Measurements from ENCODE around the gene MAPKBP1. TPM values are rescaled to one million over a fixed set of nuclear protein-coding genes. Genes with fewer than 3 reads are reported as not detected.

Gene MAPKBP1
- total and polyA plus RNA-seq, 2 of the 13 experiments (the other 11 are each of a cell fraction or from before 2014, with no cell fraction given) = 3.0 to 7.3 TPM

DNA sequence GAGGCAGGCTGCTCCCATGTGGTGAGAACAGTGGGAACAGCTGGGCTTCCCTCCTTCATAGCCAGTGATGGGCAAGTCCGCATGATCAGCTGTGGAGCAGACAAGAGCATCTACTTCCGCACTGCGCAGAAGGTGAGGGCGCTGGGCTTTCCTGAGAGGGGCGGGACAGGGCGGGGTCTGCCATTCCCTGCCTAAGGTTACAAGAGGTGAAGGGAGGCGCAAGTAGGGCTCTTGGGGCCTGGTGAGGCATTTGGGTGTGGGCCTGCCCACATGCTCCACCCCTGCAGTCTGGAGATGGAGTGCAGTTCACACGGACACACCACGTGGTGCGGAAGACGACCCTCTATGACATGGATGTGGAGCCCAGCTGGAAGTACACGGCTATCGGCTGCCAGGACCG, 43.0 kb downstream of the MAPKBP1 start:
- H3K27me3 ChIP-seq (ENCODE audit: control insufficient read depth in 1 of 2, insufficient read depth in 2 of 2, low read length in 2 of 2) = no peaks in the 10 kb centered on the region
- WGBS (ENCODE audit: low lambda C conversion rate) = 96% methylated on average over 12 of the region's 14 CpGs
- H2AFZ ChIP-seq (ENCODE audit: low read length) = no peak overlapping the region
- no peak for FAIRE-seq
- TF ChIP-seq DNMT3B (CRISPR knock-in tag; conservative IDR thresholded peaks at IDR 0.05) = no peak
- TF ChIP-seq, protein P1, sequence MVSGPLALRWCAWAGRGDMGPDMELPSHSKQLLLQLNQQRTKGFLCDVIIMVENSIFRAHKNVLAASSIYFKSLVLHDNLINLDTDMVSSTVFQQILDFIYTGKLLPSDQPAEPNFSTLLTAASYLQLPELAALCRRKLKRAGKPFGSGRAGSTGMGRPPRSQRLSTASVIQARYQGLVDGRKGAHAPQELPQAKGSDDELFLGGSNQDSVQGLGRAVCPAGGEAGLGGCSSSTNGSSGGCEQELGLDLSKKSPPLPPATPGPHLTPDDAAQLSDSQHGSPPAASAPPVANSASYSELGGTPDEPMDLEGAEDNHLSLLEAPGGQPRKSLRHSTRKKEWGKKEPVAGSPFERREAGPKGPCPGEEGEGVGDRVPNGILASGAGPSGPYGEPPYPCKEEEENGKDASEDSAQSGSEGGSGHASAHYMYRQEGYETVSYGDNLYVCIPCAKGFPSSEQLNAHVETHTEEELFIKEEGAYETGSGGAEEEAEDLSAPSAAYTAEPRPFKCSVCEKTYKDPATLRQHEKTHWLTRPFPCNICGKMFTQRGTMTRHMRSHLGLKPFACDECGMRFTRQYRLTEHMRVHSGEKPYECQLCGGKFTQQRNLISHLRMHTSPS (CRISPR knock-in tag; IDR thresholded peaks at IDR 0.05; ENCODE audit: low read depth) = no peak
- no peak for TF ChIP-seq SAP130 (CRISPR knock-in tag; IDR thresholded peaks at IDR 0.05; ENCODE audit: low read depth)
- TF ChIP-seq ZNF484 (CRISPR knock-in tag; IDR thresholded peaks at IDR 0.05; ENCODE audit: borderline replicate concordance, low read depth) = no peak
- TF ChIP-seq, protein P2, sequence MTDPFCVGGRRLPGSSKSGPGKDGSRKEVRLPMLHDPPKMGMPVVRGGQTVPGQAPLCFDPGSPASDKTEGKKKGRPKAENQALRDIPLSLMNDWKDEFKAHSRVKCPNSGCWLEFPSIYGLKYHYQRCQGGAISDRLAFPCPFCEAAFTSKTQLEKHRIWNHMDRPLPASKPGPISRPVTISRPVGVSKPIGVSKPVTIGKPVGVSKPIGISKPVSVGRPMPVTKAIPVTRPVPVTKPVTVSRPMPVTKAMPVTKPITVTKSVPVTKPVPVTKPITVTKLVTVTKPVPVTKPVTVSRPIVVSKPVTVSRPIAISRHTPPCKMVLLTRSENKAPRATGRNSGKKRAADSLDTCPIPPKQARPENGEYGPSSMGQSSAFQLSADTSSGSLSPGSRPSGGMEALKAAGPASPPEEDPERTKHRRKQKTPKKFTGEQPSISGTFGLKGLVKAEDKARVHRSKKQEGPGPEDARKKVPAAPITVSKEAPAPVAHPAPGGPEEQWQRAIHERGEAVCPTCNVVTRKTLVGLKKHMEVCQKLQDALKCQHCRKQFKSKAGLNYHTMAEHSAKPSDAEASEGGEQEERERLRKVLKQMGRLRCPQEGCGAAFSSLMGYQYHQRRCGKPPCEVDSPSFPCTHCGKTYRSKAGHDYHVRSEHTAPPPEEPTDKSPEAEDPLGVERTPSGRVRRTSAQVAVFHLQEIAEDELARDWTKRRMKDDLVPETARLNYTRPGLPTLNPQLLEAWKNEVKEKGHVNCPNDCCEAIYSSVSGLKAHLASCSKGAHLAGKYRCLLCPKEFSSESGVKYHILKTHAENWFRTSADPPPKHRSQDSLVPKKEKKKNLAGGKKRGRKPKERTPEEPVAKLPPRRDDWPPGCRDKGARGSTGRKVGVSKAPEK (CRISPR knock-in tag; IDR thresholded peaks at IDR 0.05; ENCODE audit: borderline replicate concordance) = no peak
- no peak for TF ChIP-seq IRX3 (CRISPR knock-in tag; IDR thresholded peaks at IDR 0.05; ENCODE audit: borderline replicate concordance, low read depth)
- TF ChIP-seq, protein P3, sequence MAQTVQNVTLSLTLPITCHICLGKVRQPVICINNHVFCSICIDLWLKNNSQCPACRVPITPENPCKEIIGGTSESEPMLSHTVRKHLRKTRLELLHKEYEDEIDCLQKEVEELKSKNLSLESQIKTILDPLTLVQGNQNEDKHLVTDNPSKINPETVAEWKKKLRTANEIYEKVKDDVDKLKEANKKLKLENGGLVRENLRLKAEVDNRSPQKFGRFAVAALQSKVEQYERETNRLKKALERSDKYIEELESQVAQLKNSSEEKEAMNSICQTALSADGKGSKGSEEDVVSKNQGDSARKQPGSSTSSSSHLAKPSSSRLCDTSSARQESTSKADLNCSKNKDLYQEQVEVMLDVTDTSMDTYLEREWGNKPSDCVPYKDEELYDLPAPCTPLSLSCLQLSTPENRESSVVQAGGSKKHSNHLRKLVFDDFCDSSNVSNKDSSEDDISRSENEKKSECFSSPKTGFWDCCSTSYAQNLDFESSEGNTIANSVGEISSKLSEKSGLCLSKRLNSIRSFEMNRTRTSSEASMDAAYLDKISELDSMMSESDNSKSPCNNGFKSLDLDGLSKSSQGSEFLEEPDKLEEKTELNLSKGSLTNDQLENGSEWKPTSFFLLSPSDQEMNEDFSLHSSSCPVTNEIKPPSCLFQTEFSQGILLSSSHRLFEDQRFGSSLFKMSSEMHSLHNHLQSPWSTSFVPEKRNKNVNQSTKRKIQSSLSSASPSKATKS (CRISPR knock-in tag; IDR thresholded peaks at IDR 0.05) = no peak
- no TSS peak for BruUV-seq (replicated peaks)
- H3K4me3 ChIP-seq (replicated peaks in 1 of 3; ENCODE audit: insufficient read depth in 1 of 3, low read depth in 2 of 3, low read length in 3 of 3) = no peak overlapping the region
- intact Hi-C loops (cut with micrococcal nuclease; ENCODE audit: unreplicated experiment) = no loop called here
- no peaks in the 10 kb centered on the region for H3K79me2 ChIP-seq (ENCODE audit: insufficient read depth, low read length)
- H3K36me3 ChIP-seq (replicated peaks in 1 of 2; ENCODE audit: control insufficient read depth in 1 of 2, insufficient read depth in 2 of 2, low read length in 2 of 2) = peaks cover 4 to 32% of the 10 kb centered on the region in 2 experiments; a peak in 3 of 5 replicates
- POLR2A ChIA-PET = no interaction called here
- no peak for ATAC-seq
- H4K20me1 ChIP-seq (ENCODE audit: insufficient read depth, low read length) = no peaks in the 10 kb centered on the region
- no peaks in the 10 kb centered on the region for H3K9me3 ChIP-seq (ENCODE audit: low read length)
- no peak overlapping the region for H3K9ac ChIP-seq (ENCODE audit: insufficient read depth, low read depth, low read length)
- CTCF ChIA-PET (ENCODE audit: low intra/inter-chr PET ratio, low total read pairs) = no interaction called here
- in situ Hi-C loops (cut with HindIII; ENCODE audit: extremely low pct_ligation_motif_present, low pct_unique_long_range_greater_than_20kb) = no loop called here
- H3K4me1 ChIP-seq (ENCODE audit: insufficient read depth, low read length) = no peaks in the 10 kb centered on the region
- H3K27ac ChIP-seq (ENCODE audit: extremely low read length, insufficient read depth, low read length) = no peak overlapping the region
- no peak for DNase-seq (ENCODE audit: low spot score)
- H3K4me2 ChIP-seq (ENCODE audit: low read depth, low read length) = no peak overlapping the region
